ENCODE measurements around the gene BCR.
"Not testable (repeated sequence)": the region's sequence is repeated elsewhere in the genome, so short reads cannot be mapped to it uniquely, and the experiment has no call there.

Gene BCR

DNA sequence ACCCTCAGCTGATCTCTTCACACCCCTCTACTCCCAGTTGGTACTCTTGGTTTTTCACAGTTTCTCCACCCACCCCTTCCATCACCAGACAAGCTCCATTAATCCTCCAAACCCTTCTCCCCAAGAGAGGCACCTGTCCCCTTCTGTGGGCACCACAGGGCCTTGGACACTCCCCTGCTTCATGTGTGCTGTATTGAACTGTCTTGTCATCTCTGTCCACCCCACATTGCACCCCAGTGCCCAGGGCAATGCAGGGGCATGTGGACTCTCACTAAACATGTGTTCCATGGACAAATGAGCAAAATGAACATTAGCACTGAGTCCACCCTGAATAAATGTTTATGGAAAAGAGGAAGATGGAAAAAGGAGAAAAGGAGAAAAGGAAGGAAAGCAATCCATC is 181.4 kb downstream of the BCR start:
- DNase-seq (ENCODE audit: extremely low read depth in 1 of 2, low read depth in 1 of 2) = no peak

- DNase-seq (ENCODE audit: extremely low read depth in 1 of 2, low read depth in 1 of 2) = no peak
Measured at GRCh38 chr22:23363683-23364082, 183.4 kb downstream of the BCR start.

DNA sequence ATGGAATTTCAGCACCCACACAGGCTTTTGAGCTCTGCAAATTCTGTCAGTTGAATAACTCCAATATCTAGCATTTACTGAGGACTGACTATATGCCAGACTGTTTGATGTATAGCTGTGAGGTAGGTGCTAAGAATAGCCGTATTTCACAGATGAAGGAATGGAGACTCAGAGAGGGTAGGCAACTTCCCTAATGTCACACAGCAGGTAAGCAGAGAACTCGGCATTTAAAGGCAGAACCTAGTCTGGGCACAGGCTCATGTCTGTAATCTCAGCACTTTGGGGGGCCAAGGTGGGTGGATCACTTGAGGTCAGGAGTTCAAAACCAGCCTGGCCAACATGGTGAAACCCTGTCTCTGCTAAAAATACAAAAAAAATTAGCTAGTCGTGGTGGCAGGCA is 184.1 kb downstream of the BCR start:
- no peak for DNase-seq (ENCODE audit: extremely low read depth in 1 of 2, low read depth in 1 of 2)

DNA sequence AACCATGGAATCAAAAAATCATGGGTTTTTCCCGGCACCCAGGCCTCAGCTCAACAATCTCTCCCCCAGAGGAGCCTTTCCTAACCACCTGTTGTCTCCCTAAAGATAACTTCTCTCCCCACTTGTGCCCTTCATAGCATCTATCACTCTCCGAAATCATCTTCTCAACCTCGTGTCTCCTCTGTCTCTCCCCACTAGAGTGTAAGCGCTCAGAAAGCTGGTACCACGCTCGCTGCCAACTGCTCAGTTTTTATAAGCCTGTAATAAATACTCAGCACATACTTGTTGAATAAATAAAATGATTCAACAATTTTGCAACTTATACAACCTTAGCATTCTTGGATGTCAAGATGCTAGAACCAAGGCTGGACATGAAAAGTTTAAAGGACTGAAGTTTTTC is 185.2 kb downstream of the BCR start:
- DNase-seq (ENCODE audit: extremely low read depth in 1 of 2, low read depth in 1 of 2) = no peak

DNA sequence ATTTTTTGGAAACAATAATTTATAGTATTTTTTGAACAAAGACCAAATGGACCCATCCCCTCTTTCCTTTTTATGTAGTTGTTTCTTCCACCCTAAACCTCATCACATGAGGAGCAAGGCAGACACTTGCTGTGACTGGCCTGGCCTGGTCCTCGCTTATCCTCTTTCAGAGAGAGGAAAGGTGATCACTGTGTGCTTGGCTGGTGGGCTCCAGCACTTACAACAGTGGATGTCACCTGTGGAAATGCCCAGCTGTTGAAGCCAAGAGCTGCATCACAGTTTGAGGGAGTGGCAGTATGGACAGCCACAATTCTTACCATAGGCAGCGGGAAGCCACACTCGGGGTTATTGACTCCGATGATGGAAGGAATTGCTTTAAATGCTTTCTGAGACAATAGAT is 185.7 kb downstream of the BCR start:
- DNase-seq (ENCODE audit: extremely low read depth in 1 of 2, low read depth in 1 of 2) = no peak

GRCh38 chr22:23367196-23367595 is 186.9 kb downstream of the BCR start:
- not testable (repeated sequence) for DNase-seq (ENCODE audit: extremely low read depth in 1 of 2, low read depth in 1 of 2)

Data from activated CD8-positive, alpha-beta memory T cell treated with anti-CD3 and anti-CD28 coated beads for 1 hour (primary cell).